B cell (primary cell): Measurements from ENCODE around the gene NRL.

ENCODE experiments used
- CTCF ChIP-seq: fragments of 200-600 bp; IDR thresholded peaks from one replicate; pipeline ENCODE4 v1.8.0; 2022; ENCODE audit warnings: antibody characterized with exemption, mild to moderate bottlenecking
- EZH2 ChIP-seq: IDR thresholded peaks from 2 replicates; pipeline ENCODE4 v1.6.1; 2012; ENCODE audit warnings: borderline replicate concordance, low read depth, mild to moderate bottlenecking, moderate library complexity, low read length; ENCODE audit not compliant: insufficient read depth, poor library complexity, severe bottlenecking

GRCh38 chr14:24076302-24076601 lies 38.5 kb downstream of the NRL start:
- TF ChIP-seq CTCF (no peak), EZH2 (no peak)
